Fibroblast of lung (primary cell): ENCODE measurements around the gene CCDC127.

Source experiments
- CTCF ChIP-seq, 2 donors: IDR thresholded peaks in 1 of 2; conservative IDR thresholded peaks in 1 of 2; 1 replicate in 1 of 2; 2 replicates in 1 of 2; pipeline ENCODE4 v1.5.1; 2011 to 2012; ENCODE audit warnings: low read length in 2 of 2, control low read depth in 1 of 2, inconsistent platforms in 1 of 2, low read depth in 1 of 2, mild to moderate bottlenecking in 1 of 2
- EZH2 ChIP-seq: IDR thresholded peaks from 2 replicates; pipeline ENCODE4 v1.5.1; 2012; ENCODE audit warnings: low read length, control low read depth, mild to moderate bottlenecking; ENCODE audit errors: missing control alignments

DNA sequence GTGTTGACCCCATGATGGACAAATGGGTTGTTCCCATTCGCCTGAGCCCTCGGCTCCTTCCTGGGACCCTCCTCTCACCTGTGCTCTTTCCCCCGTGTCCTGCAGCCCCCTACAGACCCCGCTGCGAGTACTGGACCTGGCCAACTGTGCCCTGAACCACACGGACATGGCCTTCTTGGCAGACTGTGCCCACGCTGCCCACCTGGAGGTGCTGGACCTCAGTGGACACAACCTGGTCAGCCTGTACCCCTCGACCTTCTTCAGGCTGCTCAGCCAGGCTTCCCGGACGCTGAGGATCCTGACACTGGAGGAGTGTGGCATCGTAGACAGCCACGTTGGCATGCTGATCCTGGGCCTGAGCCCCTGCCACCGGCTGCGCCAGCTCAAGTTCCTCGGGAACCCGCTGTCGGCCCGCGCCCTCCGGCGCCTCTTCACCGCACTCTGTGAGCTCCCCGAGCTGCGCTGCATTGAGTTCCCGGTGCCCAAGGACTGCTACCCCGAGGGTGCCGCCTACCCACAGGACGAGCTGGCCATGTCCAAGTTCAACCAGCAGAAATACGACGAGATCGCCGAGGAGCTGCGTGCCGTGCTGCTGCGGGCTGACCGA, 23.2 kb downstream of the CCDC127 start:
- TF ChIP-seq EZH2 (no peak), CTCF (conservative IDR thresholded peaks at IDR 0.05 in 1 of 2, IDR thresholded peaks at IDR 0.05 in 1 of 2; ENCODE audit: low read depth in 1 of 2, low read length in 2 of 2) (no peak)
